Glutamatergic neuron (in vitro differentiated cells): ENCODE data around the gene TTBK1. TPM values are rescaled to one million over a fixed set of nuclear protein-coding genes. Genes with fewer than 3 reads are reported as not detected.

Experiments used
- DNase-seq: peaks from one replicate; pipeline ENCODE4 v3.0.0; 2022
- H3K27ac Mint-ChIP-seq: one replicate; pipeline ENCODE4 v1.8.0; 2020; ENCODE audit warnings: mild to moderate bottlenecking, mixed read lengths, inconsistent platforms; ENCODE audit not compliant: unreplicated experiment
- H3K27me3 Mint-ChIP-seq: one replicate; pipeline ENCODE4 v1.8.0; 2020; ENCODE audit warnings: mild to moderate bottlenecking, moderate library complexity, mixed read lengths, inconsistent platforms; ENCODE audit not compliant: unreplicated experiment
- H3K36me3 Mint-ChIP-seq: one replicate; pipeline ENCODE4 v1.8.0; 2020; ENCODE audit warnings: mild to moderate bottlenecking, mixed read lengths, inconsistent platforms; ENCODE audit not compliant: unreplicated experiment
- H3K4me1 Mint-ChIP-seq: one replicate; pipeline ENCODE4 v1.8.0; 2020; ENCODE audit warnings: mild to moderate bottlenecking, low read depth, mixed read lengths, inconsistent platforms; ENCODE audit not compliant: unreplicated experiment
- H3K4me3 Mint-ChIP-seq: one replicate; pipeline ENCODE4 v1.8.0; 2020; ENCODE audit warnings: mild to moderate bottlenecking, mixed read lengths, inconsistent platforms; ENCODE audit not compliant: unreplicated experiment
- H3K9me3 Mint-ChIP-seq: one replicate; pipeline ENCODE4 v1.8.0; 2020; ENCODE audit warnings: mild to moderate bottlenecking, moderate library complexity, mixed read lengths, inconsistent platforms; ENCODE audit not compliant: unreplicated experiment
- total RNA-seq: library from RNA; stranded (reverse); fragmentation: NEBNext Ultra II Directional; extraction: Animal tissue kit (Norgen Biotek cat#: 25700); gene quantifications from one replicate; pipeline ENCODE4 v1.2.1, GENCODE V29; 2021; ENCODE audit not compliant: unreplicated experiment
- TF ChIP-seq, protein P1 (sequence below): fragments of 200-600 bp; sonication (generic); IDR thresholded peaks from one replicate; pipeline ENCODE4 v1.5.0; 2021; ENCODE audit not compliant: partially characterized antibody, unreplicated experiment

Gene TTBK1
- total RNA-seq, 1 donor from 2014 or later, result 47.3 TPM

DNA sequence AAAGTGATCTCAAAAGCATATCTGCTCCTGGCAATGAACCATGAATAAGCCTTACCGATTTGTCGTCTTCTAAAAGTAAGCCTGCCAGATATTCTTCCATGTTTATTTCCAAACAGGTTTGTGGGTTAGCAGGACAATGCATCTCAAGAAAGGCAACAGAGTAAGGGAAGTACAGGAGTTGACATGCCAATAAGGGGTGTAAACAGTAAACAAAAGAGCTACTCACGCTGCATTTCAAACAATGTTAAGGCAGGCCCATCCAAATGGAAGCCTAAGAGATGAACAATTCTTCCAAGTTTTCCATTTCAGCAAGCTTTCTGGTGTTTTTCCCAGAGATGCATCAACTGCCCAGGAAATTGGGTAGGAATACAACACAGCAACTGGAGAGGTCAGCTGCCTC is 93.1 kb downstream of the TTBK1 start:
- H3K27ac Mint-ChIP-seq, result no peak overlapping the region
- TF ChIP-seq, protein P1, sequence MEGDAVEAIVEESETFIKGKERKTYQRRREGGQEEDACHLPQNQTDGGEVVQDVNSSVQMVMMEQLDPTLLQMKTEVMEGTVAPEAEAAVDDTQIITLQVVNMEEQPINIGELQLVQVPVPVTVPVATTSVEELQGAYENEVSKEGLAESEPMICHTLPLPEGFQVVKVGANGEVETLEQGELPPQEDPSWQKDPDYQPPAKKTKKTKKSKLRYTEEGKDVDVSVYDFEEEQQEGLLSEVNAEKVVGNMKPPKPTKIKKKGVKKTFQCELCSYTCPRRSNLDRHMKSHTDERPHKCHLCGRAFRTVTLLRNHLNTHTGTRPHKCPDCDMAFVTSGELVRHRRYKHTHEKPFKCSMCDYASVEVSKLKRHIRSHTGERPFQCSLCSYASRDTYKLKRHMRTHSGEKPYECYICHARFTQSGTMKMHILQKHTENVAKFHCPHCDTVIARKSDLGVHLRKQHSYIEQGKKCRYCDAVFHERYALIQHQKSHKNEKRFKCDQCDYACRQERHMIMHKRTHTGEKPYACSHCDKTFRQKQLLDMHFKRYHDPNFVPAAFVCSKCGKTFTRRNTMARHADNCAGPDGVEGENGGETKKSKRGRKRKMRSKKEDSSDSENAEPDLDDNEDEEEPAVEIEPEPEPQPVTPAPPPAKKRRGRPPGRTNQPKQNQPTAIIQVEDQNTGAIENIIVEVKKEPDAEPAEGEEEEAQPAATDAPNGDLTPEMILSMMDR, result no peak
- H3K36me3 Mint-ChIP-seq, result peaks cover 7% of the 10 kb centered on the region
- H3K27me3 Mint-ChIP-seq, result peaks cover 1% of the 10 kb centered on the region
- H3K4me1 Mint-ChIP-seq, result no peaks in the 10 kb centered on the region
- H3K4me3 Mint-ChIP-seq, result no peak overlapping the region
- no peaks in the 10 kb centered on the region for H3K9me3 Mint-ChIP-seq
- no peak for DNase-seq

Other genes starting within 250 kb of the TTBK1 start
- gene MEA1, start 229.5 kb upstream of the TTBK1 start, total RNA-seq, result 42.7 TPM
- 119 TPM for gene KLHDC3, start 229.2 kb upstream of the TTBK1 start, total RNA-seq
- 109 TPM for gene RRP36, start 221.9 kb upstream of the TTBK1 start, total RNA-seq
- gene CUL7, start 189.6 kb upstream of the TTBK1 start, total RNA-seq, result 43.3 TPM
- gene MRPL2, start 184.0 kb upstream of the TTBK1 start, total RNA-seq, result 50.5 TPM
- gene KLC4, start 183.8 kb upstream of the TTBK1 start, total RNA-seq, result 62.3 TPM
- gene PTK7, start 167.2 kb upstream of the TTBK1 start, total RNA-seq, result 166 TPM
- gene SRF, start 72.2 kb upstream of the TTBK1 start, total RNA-seq, result 20.7 TPM
- 51.6 TPM for gene CUL9, start 61.3 kb upstream of the TTBK1 start, total RNA-seq
- gene DNPH1, start 14.0 kb upstream of the TTBK1 start, total RNA-seq, result 3.5 TPM
- gene SLC22A7, start 54.8 kb downstream of the TTBK1 start, total RNA-seq, result 0.34 TPM
- 0.69 TPM for gene CRIP3, start 65.3 kb downstream of the TTBK1 start, total RNA-seq
- gene ZNF318, start 126.2 kb downstream of the TTBK1 start, total RNA-seq, result 26.3 TPM
- gene ABCC10, start 184.1 kb downstream of the TTBK1 start, total RNA-seq, result 94.8 TPM
- 2.2 TPM for gene DLK2, start 212.1 kb downstream of the TTBK1 start, total RNA-seq
- gene TJAP1, start 234.1 kb downstream of the TTBK1 start, total RNA-seq, result 30.9 TPM